K562 (cell line): ENCODE results near the gene BMAL1. TPM values are rescaled to one million over a fixed set of nuclear protein-coding genes. Genes with fewer than 3 reads are reported as not detected.

Experiments used
- RBM15 ChIP-seq: fragments of 200-400 bp; formaldehyde crosslinking; IDR thresholded peaks from 2 replicates; pipeline ENCODE4 v1.6.1; 2018; ENCODE audit warnings: mild to moderate bottlenecking, low read length, moderate library complexity; ENCODE audit not compliant: insufficient read depth
- polyA plus RNA-seq, 8 experiments: library from polyadenylated mRNA; depleted of rRNA in 4 of 8; stranded (reverse) in 5 of 8; unstranded in 3 of 8; fragments of >200 nt; fragmentation: Nextera tagmentation in 2 of 8; fragmentation: Illumina TruSeq in 1 of 8; extraction: Ambion mirVana in 2 of 8; extraction: Trizol in 1 of 8; gene quantifications; 2 replicates each; pipeline versions ENCODE4 v1.2.1 to v1.2.3, GENCODE V29; 2011 to 2014; ENCODE audit warnings: inconsistent platforms in 1 of 8, missing spikeins in 1 of 8
- total RNA-seq, 7 experiments: library from RNA; depleted of rRNA in 6 of 7; stranded (reverse); fragments of >200 nt in 6 of 7; fragmentation: Illumina TruSeq in 2 of 7; extraction: Trizol in 2 of 7; gene quantifications; 2 replicates each; pipeline versions ENCODE4 v1.2.1 to v1.2.3, GENCODE V29; 2011 to 2021; ENCODE audit warnings: low replicate concordance in 1 of 7
- TF ChIP-seq, protein P1 (sequence below): fragments of 450-650 bp; IDR thresholded peaks from 2 replicates; pipeline ENCODE4 v1.6.1; 2018; ENCODE audit not compliant: partially characterized antibody
- TF ChIP-seq, protein P2 (sequence below), 2 experiments: fragments of 450-650 bp in 1 of 2; sonication (generic) in 1 of 2; formaldehyde crosslinking; conservative IDR thresholded peaks; 2 replicates each; pipeline versions ENCODE4 v1.4.0 to v1.8.1; 2020 to 2022; ENCODE audit warnings: mild to moderate bottlenecking in 1 of 2, missing genetic modification reagents in 1 of 2
- TF ChIP-seq, protein P3 (sequence below): sonication (generic); formaldehyde crosslinking; IDR thresholded peaks from 2 replicates; pipeline ENCODE4 v1.8.0; 2022; ENCODE audit warnings: mild to moderate bottlenecking, low read depth, missing genetic modification reagents

Gene BMAL1
- total and polyA plus RNA-seq, 9 of the 15 experiments (the other 6 are each of a cell fraction or from before 2014, with no cell fraction given): 0.14 to 2.4 (median 0.64) TPM

DNA sequence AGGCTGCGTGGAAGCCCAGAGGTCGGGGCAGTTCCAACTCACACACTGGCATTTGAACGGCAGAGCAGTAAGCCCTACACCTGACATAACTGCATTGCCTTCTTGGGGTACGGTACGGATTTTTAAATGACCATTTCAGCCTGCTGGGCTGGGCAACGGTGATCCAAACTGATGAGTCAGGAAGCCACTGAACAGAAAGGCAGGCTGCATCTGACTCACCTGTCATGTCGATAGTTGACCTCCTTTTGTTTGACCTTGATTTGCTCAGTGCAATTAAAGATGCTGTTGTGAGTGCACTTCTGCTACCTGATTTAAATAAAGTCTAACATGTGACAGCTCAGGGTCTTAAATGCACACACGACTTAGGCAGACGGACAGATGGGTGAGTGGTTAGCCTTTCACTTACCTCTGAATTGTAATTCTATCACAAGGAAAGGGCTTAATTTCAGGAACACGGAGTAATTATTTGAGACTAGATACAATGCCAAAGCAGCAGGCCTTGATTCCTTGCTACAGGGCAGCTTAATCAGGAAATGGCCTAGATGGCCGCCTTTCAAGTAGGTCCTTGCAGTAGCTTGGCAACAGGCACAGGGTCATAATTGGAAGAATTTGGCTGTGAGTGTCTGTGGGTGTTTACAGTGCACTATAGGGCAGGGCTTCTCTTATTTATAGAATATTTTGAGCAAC, 52.2 kb downstream of the BMAL1 start (continued):
- no peak for TF ChIP-seq RBM15
- TF ChIP-seq, protein P1, sequence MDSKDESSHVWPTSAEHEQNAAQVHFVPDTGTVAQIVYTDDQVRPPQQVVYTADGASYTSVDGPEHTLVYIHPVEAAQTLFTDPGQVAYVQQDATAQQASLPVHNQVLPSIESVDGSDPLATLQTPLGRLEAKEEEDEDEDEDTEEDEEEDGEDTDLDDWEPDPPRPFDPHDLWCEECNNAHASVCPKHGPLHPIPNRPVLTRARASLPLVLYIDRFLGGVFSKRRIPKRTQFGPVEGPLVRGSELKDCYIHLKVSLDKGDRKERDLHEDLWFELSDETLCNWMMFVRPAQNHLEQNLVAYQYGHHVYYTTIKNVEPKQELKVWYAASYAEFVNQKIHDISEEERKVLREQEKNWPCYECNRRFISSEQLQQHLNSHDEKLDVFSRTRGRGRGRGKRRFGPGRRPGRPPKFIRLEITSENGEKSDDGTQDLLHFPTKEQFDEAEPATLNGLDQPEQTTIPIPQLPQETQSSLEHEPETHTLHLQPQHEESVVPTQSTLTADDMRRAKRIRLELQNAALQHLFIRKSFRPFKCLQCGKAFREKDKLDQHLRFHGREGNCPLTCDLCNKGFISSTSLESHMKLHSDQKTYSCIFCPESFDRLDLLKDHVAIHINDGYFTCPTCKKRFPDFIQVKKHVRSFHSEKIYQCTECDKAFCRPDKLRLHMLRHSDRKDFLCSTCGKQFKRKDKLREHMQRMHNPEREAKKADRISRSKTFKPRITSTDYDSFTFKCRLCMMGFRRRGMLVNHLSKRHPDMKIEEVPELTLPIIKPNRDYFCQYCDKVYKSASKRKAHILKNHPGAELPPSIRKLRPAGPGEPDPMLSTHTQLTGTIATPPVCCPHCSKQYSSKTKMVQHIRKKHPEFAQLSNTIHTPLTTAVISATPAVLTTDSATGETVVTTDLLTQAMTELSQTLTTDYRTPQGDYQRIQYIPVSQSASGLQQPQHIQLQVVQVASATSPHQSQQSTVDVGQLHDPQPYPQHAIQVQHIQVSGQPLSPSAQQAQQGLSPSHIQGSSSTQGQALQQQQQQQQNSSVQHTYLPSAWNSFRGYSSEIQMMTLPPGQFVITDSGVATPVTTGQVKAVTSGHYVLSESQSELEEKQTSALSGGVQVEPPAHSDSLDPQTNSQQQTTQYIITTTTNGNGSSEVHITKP: no peak
- TF ChIP-seq, protein P2, sequence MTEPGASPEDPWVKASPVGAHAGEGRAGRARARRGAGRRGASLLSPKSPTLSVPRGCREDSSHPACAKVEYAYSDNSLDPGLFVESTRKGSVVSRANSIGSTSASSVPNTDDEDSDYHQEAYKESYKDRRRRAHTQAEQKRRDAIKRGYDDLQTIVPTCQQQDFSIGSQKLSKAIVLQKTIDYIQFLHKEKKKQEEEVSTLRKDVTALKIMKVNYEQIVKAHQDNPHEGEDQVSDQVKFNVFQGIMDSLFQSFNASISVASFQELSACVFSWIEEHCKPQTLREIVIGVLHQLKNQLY (CRISPR knock-in tag; conservative IDR thresholded peaks at IDR 0.05): no peak
- TF ChIP-seq, protein P3, sequence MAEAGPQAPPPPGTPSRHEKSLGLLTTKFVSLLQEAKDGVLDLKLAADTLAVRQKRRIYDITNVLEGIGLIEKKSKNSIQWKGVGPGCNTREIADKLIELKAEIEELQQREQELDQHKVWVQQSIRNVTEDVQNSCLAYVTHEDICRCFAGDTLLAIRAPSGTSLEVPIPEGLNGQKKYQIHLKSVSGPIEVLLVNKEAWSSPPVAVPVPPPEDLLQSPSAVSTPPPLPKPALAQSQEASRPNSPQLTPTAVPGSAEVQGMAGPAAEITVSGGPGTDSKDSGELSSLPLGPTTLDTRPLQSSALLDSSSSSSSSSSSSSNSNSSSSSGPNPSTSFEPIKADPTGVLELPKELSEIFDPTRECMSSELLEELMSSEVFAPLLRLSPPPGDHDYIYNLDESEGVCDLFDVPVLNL (CRISPR knock-in tag): no peak
- TF ChIP-seq, all 486 proteins: peak for 0
